NCI-H1930 (cell line): Measurements from ENCODE around the gene GPR158.
A peak's percentile ranks its signal among the peaks of the same experiment; 100 is the strongest.
"Not testable (repeated sequence)": the region's sequence is repeated elsewhere in the genome, so short reads cannot be mapped to it uniquely, and the experiment has no call there.

Experiments
- DNase-seq, 2 experiments: peaks; one replicate each; lab custom pipeline; 2025; lab: John Stamatoyannopoulos, UW

GPR158 gene

GRCh38 chr10:25174461-25175230 lies at the start of gene GPR158:
Gene GPR158, plus strand, starts transcription at chr10:25175001. Its CDS starts 420 bp downstream, at chr10:25175421.
- peak; percentile 18 to 46 for DNase-seq

GRCh38 chr10:25125201-25125611 lies 49.6 kb upstream of the GPR158 start:
- DNase-seq, result no peak

- no peak for DNase-seq
Measured at GRCh38 chr10:25129592-25129991, 45.2 kb upstream of the GPR158 start.

GRCh38 chr10:25130906-25131305 lies 43.9 kb upstream of the GPR158 start:
- no peak for DNase-seq

GRCh38 chr10:25142116-25142864 lies 32.5 kb upstream of the GPR158 start:
- no peak for DNase-seq

- no peak for DNase-seq
Measured at GRCh38 chr10:25157650-25158049, 17.2 kb upstream of the GPR158 start.

GRCh38 chr10:25159591-25159990 lies 15.2 kb upstream of the GPR158 start:
- no peak for DNase-seq

- no peak for DNase-seq
Measured at GRCh38 chr10:25162391-25162790, 12.4 kb upstream of the GPR158 start.

- not testable (repeated sequence) for DNase-seq
Measured at GRCh38 chr10:25163464-25163863, 11.3 kb upstream of the GPR158 start.

GRCh38 chr10:25169740-25170139 lies 5.1 kb upstream of the GPR158 start:
- DNase-seq, result no peak

GRCh38 chr10:25170627-25171026 lies 4.2 kb upstream of the GPR158 start:
- DNase-seq, result no peak

- no peak for DNase-seq
Measured at GRCh38 chr10:25175527-25176420, 973 bp downstream of the GPR158 start.

GRCh38 chr10:25176421-25176968 lies 1.7 kb downstream of the GPR158 start:
- DNase-seq, result no peak

- DNase-seq, result no peak
Measured at GRCh38 chr10:25177093-25177753, 2.4 kb downstream of the GPR158 start.

GRCh38 chr10:25177754-25178135 lies 2.9 kb downstream of the GPR158 start:
- DNase-seq, result no peak

- no peak for DNase-seq
Measured at GRCh38 chr10:25178411-25178810, 3.6 kb downstream of the GPR158 start.

GRCh38 chr10:25180801-25181200 lies 6.0 kb downstream of the GPR158 start:
- no peak for DNase-seq

- no peak for DNase-seq
Measured at GRCh38 chr10:25182636-25183035, 7.8 kb downstream of the GPR158 start.

- no peak for DNase-seq
Measured at GRCh38 chr10:25191162-25191895, 16.5 kb downstream of the GPR158 start.

GRCh38 chr10:25198151-25198550 lies 23.4 kb downstream of the GPR158 start:
- no peak for DNase-seq
